Measurements from ENCODE around the gene CLCF1.

The CLCF1 gene

GRCh38 chr11:67356387-67356863 is 17.0 kb downstream of the CLCF1 start:
- no peak for DNase-seq (ENCODE audit: low spot score)

GRCh38 chr11:67355794-67356386 is 17.5 kb downstream of the CLCF1 start:
- DNase-seq (ENCODE audit: low spot score) = no peak

- no peak for DNase-seq (ENCODE audit: low spot score)
Observed at GRCh38 chr11:67355023-67355793, 18.2 kb downstream of the CLCF1 start.

- DNase-seq (ENCODE audit: low spot score) = peak; percentile 17
Observed at GRCh38 chr11:67354075-67355022, 19.0 kb downstream of the CLCF1 start.

- peak; percentile 95 for DNase-seq (ENCODE audit: low spot score)
Observed at GRCh38 chr11:67353317-67354074, 19.9 kb downstream of the CLCF1 start, which contains the start of gene POLD4. POLD4 (minus strand) TSS chr11:67353546; CDS start chr11:67353399, 147 bp downstream.

GRCh38 chr11:67352546-67353316 is 20.7 kb downstream of the CLCF1 start:
- DNase-seq (ENCODE audit: low spot score) = no peak

GRCh38 chr11:67351275-67352005 is 22.0 kb downstream of the CLCF1 start:
- peak; percentile 73 for DNase-seq (ENCODE audit: low spot score)

- no peak for DNase-seq (ENCODE audit: low spot score)
Observed at GRCh38 chr11:67349928-67350465, 23.4 kb downstream of the CLCF1 start.

GRCh38 chr11:67349457-67349856 is 23.9 kb downstream of the CLCF1 start:
- DNase-seq (ENCODE audit: low spot score) = no peak

GRCh38 chr11:67349036-67349435 is 24.4 kb downstream of the CLCF1 start:
- no peak for DNase-seq (ENCODE audit: low spot score)

- no peak for DNase-seq (ENCODE audit: low spot score)
Observed at GRCh38 chr11:67347964-67348749, 25.2 kb downstream of the CLCF1 start.

GRCh38 chr11:67345920-67346819 is 27.2 kb downstream of the CLCF1 start:
- peak; percentile 62 for DNase-seq (ENCODE audit: low spot score)

- no peak for DNase-seq (ENCODE audit: low spot score)
Observed at GRCh38 chr11:67345247-67345919, 28.0 kb downstream of the CLCF1 start.

- DNase-seq (ENCODE audit: low spot score) = peak; percentile 24
Observed at GRCh38 chr11:67344264-67344663, 29.1 kb downstream of the CLCF1 start.

- no peak for DNase-seq (ENCODE audit: low spot score)
Observed at GRCh38 chr11:67337257-67337656, 36.1 kb downstream of the CLCF1 start.

- no peak for DNase-seq (ENCODE audit: low spot score)
Observed at GRCh38 chr11:67332081-67332691, 41.2 kb downstream of the CLCF1 start.

GRCh38 chr11:67323526-67323925 is 49.9 kb downstream of the CLCF1 start:
- DNase-seq (ENCODE audit: low spot score) = no peak
